Measurements from ENCODE around the gene SERTAD2. TPM values are rescaled to one million over a fixed set of nuclear protein-coding genes. Genes with fewer than 3 reads are reported as not detected.

SERTAD2 gene
- total RNA-seq, 1 experiment from 2014 or later: 9.4 TPM

DNA sequence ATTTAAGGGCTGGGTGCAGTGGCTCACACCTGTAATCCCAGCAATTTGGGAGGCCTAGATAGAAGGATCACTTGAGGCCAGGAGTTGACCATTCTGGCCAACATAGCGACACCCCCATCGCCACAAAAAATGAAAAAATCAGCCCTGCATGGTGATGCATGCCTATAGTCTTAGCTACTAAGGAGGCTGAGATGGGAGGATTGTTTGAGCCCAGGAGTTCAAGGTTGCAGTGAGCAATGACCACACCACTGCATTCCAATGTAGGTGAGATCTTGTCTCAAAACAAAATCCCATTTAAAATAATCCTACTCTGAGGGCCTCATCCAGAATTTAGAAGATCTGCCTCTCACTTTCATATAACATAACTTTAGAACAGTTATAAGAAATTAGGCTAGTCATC is 2.7 kb upstream of the SERTAD2 start:
- H3K27me3 ChIP-seq: no peaks in the 10 kb centered on the region
- H3K36me3 ChIP-seq: peaks cover 2% of the 10 kb centered on the region; the same call in 1 of the 2 replicates
- DNase-seq: no peak
- no peaks in the 10 kb centered on the region for H3K9me3 ChIP-seq
- no peak overlapping the region for H3K4me3 ChIP-seq

DNA sequence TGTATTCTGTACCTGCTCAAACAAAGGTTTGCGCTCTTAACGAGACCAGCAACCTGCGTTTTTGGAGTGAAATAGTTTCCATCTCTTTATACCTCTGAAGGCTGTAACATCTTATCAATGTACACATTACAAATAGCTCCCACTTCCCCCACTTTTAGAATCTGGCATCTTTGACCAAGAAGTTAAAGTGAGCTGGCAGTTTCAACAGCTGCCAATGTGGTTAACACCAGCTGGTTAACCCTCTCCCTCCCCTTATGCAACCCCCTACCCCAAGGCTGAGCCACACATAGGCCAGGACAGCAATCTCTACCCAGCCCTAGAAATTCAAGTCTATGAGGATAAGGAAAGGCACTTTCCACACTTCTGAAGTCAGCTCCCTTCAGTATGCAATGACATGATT is 2.2 kb upstream of the SERTAD2 start:
- H3K9me3 ChIP-seq: no peaks in the 10 kb centered on the region
- peak; percentile 28 for DNase-seq
- no peak overlapping the region for H3K4me3 ChIP-seq
- H3K27me3 ChIP-seq: no peaks in the 10 kb centered on the region
- H3K36me3 ChIP-seq: peaks cover 6% of the 10 kb centered on the region; the same call in 1 of the 2 replicates

GRCh38 chr2:64655018-64655664 is 1.4 kb upstream of the SERTAD2 start:
- no peaks in the 10 kb centered on the region for H3K27me3 ChIP-seq
- DNase-seq: peak; percentile 28
- H3K36me3 ChIP-seq: peaks cover 6% of the 10 kb centered on the region; the same call in 1 of the 2 replicates
- no peaks in the 10 kb centered on the region for H3K9me3 ChIP-seq
- peak overlapping the region; percentile 89 for H3K4me3 ChIP-seq

DNA sequence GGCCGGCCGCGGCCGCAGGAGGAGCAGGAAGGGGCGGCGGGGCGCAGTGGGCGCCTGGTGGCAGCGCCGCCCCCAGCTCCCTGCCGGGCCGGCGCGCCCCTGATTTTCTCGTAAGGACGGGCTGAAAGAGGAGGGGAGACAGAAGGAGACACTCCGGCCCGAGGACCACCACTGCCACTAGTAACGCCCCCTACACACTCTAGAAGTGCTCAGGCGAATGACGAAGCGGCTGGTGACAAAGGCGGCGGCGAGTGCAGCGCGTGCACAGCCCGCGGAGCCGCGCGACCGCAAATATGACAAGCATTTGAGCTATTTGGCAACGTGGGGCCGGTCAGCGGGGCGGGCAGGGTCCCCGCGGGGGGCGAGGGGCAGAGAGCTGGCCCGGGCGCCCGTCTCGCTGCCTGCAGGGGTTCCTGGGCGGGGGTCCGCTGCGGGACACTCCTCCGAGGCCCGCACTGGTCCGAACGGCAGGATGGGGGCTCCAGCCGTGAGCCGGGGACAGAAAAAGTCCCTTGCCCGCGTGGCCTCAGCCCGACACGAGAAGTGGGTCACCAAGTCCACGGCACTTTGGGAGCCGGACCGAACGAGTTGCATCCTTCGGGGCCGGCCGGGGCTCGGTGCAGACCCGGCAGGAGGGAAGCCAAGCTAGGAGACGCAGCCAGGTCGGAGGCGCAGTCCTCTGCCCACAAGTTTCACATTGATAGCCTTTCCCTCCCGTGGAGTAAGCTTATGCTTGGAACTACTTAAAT is 524 bp upstream of the SERTAD2 start:
- peak; percentile 89 for DNase-seq
- H3K36me3 ChIP-seq: peaks cover 6% of the 10 kb centered on the region; the same call in 1 of the 2 replicates
- no peaks in the 10 kb centered on the region for H3K27me3 ChIP-seq
- no peaks in the 10 kb centered on the region for H3K9me3 ChIP-seq
- H3K4me3 ChIP-seq: peak overlapping the region; percentile 89

DNA sequence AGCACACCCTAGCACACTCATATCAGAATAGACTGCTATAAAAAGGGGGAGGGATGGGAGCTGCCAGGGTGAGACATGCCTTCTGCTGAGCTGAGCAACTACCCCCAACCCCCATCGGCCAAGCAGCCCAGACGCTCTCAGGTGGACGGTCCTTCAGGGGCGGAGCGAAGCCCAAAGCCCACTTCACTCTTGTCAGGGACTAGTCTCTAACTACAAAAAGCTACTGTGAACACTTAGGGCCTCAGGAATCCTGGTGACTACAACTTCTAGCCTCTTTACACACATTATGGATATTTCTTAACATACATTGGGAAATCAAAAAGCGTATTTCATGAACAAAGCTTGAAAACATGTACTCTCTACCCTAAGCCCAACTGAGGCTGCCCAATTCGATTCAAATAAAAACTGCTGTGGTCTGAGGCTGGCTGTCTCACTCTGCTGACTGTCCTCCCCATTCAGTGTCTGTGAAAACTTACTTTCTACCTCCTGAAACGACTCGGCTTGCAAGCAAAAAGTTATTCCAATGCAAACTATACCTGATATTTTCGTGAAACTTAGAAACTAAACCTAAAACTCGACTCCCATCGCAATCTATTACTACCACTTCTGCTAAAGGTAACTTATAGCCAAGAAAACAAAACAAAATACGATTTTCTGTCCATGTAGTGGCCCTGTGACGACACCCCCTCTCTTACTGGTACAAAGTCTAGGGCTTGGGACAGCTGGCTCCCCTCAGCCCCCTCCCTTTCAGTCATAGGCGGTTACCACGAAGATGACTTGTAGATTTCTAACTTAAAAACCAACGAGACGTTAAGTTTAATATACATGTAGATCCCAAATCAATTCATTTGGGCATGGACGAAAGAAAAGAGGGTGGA is 1.2 kb downstream of the SERTAD2 start:
- Histone ChIP-seq H3K9me3 (no peaks in the 10 kb centered on the region), H3K4me3 (peak overlapping the region; percentile 89), H3K27me3 (no peaks in the 10 kb centered on the region), H3K36me3 (peaks cover 6% of the 10 kb centered on the region; the same call in 1 of the 2 replicates)
- DNase-seq: peak; percentile 75

- no peak for DNase-seq
- H3K36me3 ChIP-seq: peaks cover 9% of the 10 kb centered on the region; the same call in 1 of the 2 replicates
- H3K9me3 ChIP-seq: no peaks in the 10 kb centered on the region
- H3K27me3 ChIP-seq: no peaks in the 10 kb centered on the region
- peak overlapping the region; percentile 89 for H3K4me3 ChIP-seq
Observed at GRCh38 chr2:64651590-64651989, 2.1 kb downstream of the SERTAD2 start.

- H3K36me3 ChIP-seq: peaks cover 9% of the 10 kb centered on the region; the same call in 1 of the 2 replicates
- peak overlapping the region; percentile 89 for H3K4me3 ChIP-seq
- DNase-seq: no peak
- H3K9me3 ChIP-seq: no peaks in the 10 kb centered on the region
- no peaks in the 10 kb centered on the region for H3K27me3 ChIP-seq
Observed at GRCh38 chr2:64650722-64651338, 2.9 kb downstream of the SERTAD2 start.

GRCh38 chr2:64650296-64650695 is 3.4 kb downstream of the SERTAD2 start:
- Histone ChIP-seq H3K36me3 (peaks cover 9% of the 10 kb centered on the region; the same call in 1 of the 2 replicates), H3K4me3 (no peak overlapping the region), H3K27me3 (no peaks in the 10 kb centered on the region), H3K9me3 (no peaks in the 10 kb centered on the region)
- no peak for DNase-seq

DNA sequence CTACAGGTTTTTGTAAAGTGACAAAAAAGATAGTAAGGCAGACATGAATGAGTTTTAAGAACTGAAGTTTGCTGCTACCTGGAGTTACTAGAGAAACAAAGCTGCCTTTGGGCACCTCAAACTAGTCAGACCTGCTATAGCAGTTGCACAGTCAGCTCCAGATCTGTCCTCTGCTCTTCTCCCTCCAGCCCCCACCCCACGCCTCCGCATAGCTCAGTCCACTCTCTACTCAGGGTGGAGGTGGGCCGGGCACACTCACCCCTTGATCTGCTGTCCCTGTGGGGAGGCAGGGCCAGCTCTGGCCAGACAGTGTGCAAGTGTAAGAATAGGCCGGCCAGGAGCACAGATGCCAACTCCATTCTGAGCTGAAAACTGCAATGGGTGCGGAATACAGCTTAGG is 4.1 kb downstream of the SERTAD2 start:
- H3K4me3 ChIP-seq: no peak overlapping the region
- H3K27me3 ChIP-seq: no peaks in the 10 kb centered on the region
- no peak for DNase-seq
- H3K9me3 ChIP-seq: no peaks in the 10 kb centered on the region
- peaks cover 9% of the 10 kb centered on the region; the same call in 1 of the 2 replicates for H3K36me3 ChIP-seq

DNA sequence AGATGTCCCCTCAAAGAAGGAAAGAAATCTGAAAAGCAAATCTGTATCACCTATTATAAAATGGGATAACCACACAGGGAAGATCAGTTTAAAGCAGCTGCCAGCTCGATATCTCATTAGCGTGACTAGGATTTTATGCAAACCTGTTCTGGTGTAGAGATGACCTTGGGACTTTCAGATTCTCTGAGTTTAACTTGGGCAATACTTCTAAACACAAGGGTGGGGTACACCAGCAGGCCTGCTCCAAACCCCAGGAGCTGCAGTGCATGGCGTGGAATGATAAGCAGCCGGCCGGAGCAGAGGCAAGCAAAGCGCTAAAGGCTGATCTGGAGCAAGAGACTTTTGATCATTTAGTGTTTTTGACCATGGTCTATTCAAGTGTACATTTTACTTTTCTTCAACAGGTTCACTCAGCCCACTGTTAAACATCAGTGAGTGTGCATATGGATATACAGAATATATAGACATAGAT is 4.7 kb downstream of the SERTAD2 start:
- no peak overlapping the region for H3K4me3 ChIP-seq
- no peaks in the 10 kb centered on the region for H3K27me3 ChIP-seq
- H3K9me3 ChIP-seq: no peaks in the 10 kb centered on the region

GRCh38 chr2:64646007-64646880 is 7.5 kb downstream of the SERTAD2 start:
- Histone ChIP-seq H3K27me3 (no peaks in the 10 kb centered on the region), H3K4me3 (no peak overlapping the region), H3K9me3 (no peaks in the 10 kb centered on the region), H3K36me3 (peaks cover 16% of the 10 kb centered on the region)
- DNase-seq: peak; percentile 62

More for the DNA sequence above, 4.7 kb downstream of the SERTAD2 start:
- peaks cover 9% of the 10 kb centered on the region; the same call in 1 of the 2 replicates for H3K36me3 ChIP-seq
- no peak for DNase-seq

DNA sequence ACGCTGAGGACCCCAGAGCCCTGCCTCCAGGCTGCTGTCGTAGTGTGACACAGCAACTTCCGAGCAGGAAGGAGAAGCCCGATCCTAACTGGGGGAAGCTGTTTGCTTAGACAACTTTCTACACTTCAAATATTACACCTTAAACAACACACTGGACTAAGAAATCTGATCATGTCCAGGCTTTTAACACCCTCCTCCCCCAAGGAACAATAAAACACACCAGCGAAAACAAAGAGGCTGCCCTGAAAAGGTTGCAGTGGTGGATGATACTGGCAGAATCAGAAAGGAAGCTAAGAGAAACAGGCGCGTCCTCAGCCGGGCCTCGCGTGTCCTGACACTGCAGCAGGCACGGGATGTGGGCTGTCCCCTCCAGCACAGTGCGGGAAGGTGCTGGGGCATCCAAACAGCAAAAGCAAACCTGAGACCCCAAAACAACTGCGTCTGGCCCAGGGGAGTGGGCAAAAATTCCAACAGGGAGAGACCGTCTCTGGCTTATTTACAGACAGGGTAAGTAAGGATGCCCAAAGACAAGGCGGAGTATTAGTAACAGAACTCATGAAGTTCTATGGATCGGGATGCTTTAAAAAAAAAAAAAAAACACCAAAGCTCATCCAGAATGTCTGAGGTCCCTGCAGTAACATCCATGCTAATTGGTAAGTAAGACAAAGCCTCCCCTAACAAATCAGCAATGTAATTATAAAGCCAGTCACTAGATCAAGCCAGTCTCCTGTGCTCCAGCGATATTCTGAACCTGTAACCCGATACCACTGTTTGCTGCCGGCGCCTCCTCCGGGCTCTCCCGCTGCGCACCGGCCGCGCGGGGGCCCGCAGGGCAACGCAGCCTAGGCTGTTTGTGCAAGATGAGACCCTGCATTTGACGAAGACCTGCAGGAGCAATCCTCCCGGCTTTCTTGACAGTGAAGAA is 9.0 kb downstream of the SERTAD2 start:
- H3K9me3 ChIP-seq: no peaks in the 10 kb centered on the region
- H3K36me3 ChIP-seq: peaks cover 14% of the 10 kb centered on the region
- H3K4me3 ChIP-seq: peak overlapping the region; percentile 38
- peak; percentile 72 for DNase-seq
- no peaks in the 10 kb centered on the region for H3K27me3 ChIP-seq

- DNase-seq: no peak
- no peaks in the 10 kb centered on the region for H3K9me3 ChIP-seq
- H3K36me3 ChIP-seq: peaks cover 15% of the 10 kb centered on the region
- peak overlapping the region; percentile 38 for H3K4me3 ChIP-seq
- H3K27me3 ChIP-seq: no peaks in the 10 kb centered on the region
Observed at GRCh38 chr2:64643838-64644457, 9.8 kb downstream of the SERTAD2 start.

GRCh38 chr2:64641599-64641998 is 12.1 kb downstream of the SERTAD2 start:
- no peaks in the 10 kb centered on the region for H3K9me3 ChIP-seq

More at GRCh38 chr2:64641599-64641998, 12.1 kb downstream of the SERTAD2 start:
- Histone ChIP-seq H3K4me3 (no peak overlapping the region), H3K27me3 (no peaks in the 10 kb centered on the region), H3K36me3 (peaks cover 28% of the 10 kb centered on the region)
- no peak for DNase-seq
